COLO668 (cell line): ENCODE data around the gene MFF.

ENCODE experiments used
- DNase-seq: peaks from one replicate; lab custom pipeline; 2025; ENCODE audit not compliant: unreplicated experiment; lab: John Stamatoyannopoulos, UW

Gene MFF

DNA sequence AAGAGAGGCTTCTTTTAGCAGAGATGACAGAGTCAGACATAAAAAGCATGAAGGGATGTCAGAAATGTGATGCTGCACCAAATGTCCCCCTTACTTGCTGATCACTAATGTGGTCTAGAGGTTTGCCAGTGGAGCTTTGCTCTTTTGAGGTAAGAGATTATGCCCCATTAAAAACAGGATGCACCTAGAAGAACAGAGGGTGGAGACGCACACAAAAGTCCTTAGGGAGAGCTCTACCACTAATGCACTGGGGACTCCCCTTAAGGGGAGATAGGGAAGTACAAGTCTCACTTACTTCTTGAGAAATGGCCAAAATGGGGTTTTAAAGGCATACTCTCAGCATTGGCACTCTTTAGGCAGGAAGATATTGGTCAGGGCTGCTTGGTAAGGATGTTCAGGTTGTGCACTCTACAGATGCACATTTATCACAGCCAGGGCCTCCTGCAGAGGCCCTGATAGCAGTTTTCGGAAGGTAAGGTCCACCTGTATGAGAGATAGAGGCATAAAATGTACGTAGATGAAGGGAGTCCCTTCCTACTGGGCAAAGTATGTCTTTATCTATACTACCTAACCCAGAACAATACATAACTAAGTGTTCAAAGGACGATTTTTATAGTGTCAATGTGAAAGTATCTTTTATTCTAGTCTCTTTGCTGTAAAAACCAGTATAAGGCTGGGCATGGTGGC lies 79.7 kb downstream of the MFF start:
- DNase-seq, result no peak

GRCh38 chr2:227406177-227407031 lies 81.4 kb downstream of the MFF start:
- DNase-seq, result peak; percentile 55
